Testis (tissue), 3 donors: ENCODE measurements around the gene RPTOR. TPM values are rescaled to one million over a fixed set of nuclear protein-coding genes. Genes with fewer than 3 reads are reported as not detected.

ENCODE experiments used
- DNase-seq: peaks from one replicate; pipeline ENCODE4 v3.0.0-alpha.2; 2019
- H3K27ac ChIP-seq, 2 donors: fragments of 200-600 bp; sonication (generic); one replicate each; pipeline ENCODE4 v1.5.1; 2019
- H3K27me3 ChIP-seq: fragments of 200-600 bp; sonication (generic); one replicate; pipeline ENCODE4 v1.5.1; 2019
- H3K36me3 ChIP-seq: fragments of 200-600 bp; sonication (generic); one replicate; pipeline ENCODE4 v1.5.1; 2017; ENCODE audit warnings: low read depth; ENCODE audit errors: missing control alignments
- H3K4me1 ChIP-seq: fragments of 200-600 bp; sonication (generic); one replicate; pipeline ENCODE4 v1.5.1; 2019
- H3K4me3 ChIP-seq, 2 donors: fragments of 200-600 bp; sonication (generic); one replicate each; pipeline ENCODE4 v1.5.1; 2017 to 2019
- H3K9me3 ChIP-seq: fragments of 200-600 bp; sonication (generic); one replicate; pipeline ENCODE4 v1.5.1; 2017
- POLR2A ChIP-seq: fragments of 450-650 bp; IDR thresholded peaks from one replicate; pipeline ENCODE4 v1.6.1; 2017; ENCODE audit warnings: antibody characterized with exemption, mild to moderate bottlenecking, moderate library complexity
- WGBS, 2 donors: methylation state at CpG; one replicate each; pipeline ENCODE4 v1.1.5; 2018; 5-methylcytosine and 5-hydroxymethylcytosine counted together
- intact Hi-C: fragments of 100-400 bp; cut with DNase I; formaldehyde crosslinking; loops from one replicate; pipeline ENCODE4 v1.15.1; 2023; ENCODE audit warnings: low total_unique reads
- polyA plus RNA-seq: library from polyadenylated mRNA; stranded (reverse); fragments of 350-450 nt; fragmentation: Illumina TruSeq; extraction: RNeasy Lipid Tissue Mini Kit (QIAGEN cat#74804); gene quantifications from one replicate; pipeline ENCODE4 v1.2.3, GENCODE V29; 2014; ENCODE audit warnings: low read depth, low replicate concordance; ENCODE audit not compliant: insufficient read depth
- total RNA-seq, 2 donors: library from RNA; depleted of rRNA; stranded (reverse); fragments of >200 nt; gene quantifications; one replicate each; pipeline ENCODE4 v1.2.3, GENCODE V29; 2016
- TF ChIP-seq, protein P1 (sequence below), 3 experiments: fragments of 450-650 bp in 2 of 3; fragments of 200-600 bp in 1 of 3; sonication (generic) in 1 of 3; IDR thresholded peaks; one replicate each; pipeline ENCODE4 v1.5.1; 2016 to 2019; ENCODE audit warnings: antibody characterized with exemption in 3 of 3, mild to moderate bottlenecking in 2 of 3, moderate library complexity in 1 of 3

Gene RPTOR
- total and polyA plus RNA-seq, 3 donors from 2014 or later: 21.8 to 68.3 (median 56.6) TPM

DNA sequence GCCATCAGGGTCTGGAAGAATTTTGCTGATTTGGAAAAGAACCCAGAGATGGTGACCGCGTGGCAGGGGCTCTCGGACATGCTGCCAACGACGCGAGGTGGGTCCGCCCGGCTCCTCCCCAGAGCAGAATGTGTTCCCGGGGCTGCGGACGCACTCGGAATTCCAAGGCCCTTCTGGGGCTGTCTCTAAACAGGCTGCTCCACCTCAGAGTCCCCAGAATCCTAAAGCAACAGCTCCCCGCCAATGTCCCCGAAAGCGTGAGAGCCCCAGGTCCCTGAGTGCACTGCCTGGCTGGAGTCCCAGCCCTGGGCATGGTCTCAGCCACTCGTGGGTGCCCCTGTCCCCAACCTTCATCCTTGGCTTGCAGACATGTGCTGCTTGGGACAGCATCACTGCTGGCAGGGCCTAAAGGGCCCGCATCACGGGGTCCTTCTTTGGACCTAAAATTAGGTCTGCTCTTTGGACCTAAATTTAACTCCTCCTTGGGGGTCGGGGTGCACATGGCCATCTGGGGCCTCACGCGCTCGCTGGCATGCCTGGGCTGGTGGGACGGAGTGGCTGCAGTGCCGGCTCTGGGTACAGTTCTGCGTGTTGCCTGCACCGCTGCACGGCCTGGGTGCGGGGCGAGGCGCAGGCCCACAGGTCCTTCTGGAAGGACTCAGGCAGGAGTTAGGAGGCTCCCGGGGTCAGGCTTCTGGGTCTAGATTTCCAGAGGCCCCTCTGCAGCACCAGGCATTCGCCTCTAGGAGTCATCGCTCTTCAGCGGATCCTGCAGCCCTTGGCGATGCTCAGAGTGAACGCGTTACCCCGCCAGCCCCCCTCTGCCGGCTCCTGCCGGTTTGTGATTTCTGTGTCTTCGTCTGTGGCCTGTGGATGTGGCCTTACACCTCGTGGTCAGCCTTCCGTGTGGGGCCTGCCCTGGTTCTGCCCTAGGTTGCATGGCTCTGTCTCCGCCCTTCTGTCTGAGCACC is 405.1 kb downstream of the RPTOR start:
- no peak for TF ChIP-seq POLR2A
- TF ChIP-seq, protein P1, sequence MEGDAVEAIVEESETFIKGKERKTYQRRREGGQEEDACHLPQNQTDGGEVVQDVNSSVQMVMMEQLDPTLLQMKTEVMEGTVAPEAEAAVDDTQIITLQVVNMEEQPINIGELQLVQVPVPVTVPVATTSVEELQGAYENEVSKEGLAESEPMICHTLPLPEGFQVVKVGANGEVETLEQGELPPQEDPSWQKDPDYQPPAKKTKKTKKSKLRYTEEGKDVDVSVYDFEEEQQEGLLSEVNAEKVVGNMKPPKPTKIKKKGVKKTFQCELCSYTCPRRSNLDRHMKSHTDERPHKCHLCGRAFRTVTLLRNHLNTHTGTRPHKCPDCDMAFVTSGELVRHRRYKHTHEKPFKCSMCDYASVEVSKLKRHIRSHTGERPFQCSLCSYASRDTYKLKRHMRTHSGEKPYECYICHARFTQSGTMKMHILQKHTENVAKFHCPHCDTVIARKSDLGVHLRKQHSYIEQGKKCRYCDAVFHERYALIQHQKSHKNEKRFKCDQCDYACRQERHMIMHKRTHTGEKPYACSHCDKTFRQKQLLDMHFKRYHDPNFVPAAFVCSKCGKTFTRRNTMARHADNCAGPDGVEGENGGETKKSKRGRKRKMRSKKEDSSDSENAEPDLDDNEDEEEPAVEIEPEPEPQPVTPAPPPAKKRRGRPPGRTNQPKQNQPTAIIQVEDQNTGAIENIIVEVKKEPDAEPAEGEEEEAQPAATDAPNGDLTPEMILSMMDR (IDR thresholded peaks at IDR 0.05): no peak
- DNase-seq: no peak
- Histone ChIP-seq H3K4me1 (no peaks in the 10 kb centered on the region), H3K27me3 (no peaks in the 10 kb centered on the region), H3K36me3 (no peaks in the 10 kb centered on the region), H3K27ac (no peak overlapping the region), H3K9me3 (no peaks in the 10 kb centered on the region), H3K4me3 (no peak overlapping the region)
- intact Hi-C loops: no loop called here
- 89 to 92% methylated on average over 19 to 44 of the region's 44 CpGs for WGBS, 2 donors

DNA sequence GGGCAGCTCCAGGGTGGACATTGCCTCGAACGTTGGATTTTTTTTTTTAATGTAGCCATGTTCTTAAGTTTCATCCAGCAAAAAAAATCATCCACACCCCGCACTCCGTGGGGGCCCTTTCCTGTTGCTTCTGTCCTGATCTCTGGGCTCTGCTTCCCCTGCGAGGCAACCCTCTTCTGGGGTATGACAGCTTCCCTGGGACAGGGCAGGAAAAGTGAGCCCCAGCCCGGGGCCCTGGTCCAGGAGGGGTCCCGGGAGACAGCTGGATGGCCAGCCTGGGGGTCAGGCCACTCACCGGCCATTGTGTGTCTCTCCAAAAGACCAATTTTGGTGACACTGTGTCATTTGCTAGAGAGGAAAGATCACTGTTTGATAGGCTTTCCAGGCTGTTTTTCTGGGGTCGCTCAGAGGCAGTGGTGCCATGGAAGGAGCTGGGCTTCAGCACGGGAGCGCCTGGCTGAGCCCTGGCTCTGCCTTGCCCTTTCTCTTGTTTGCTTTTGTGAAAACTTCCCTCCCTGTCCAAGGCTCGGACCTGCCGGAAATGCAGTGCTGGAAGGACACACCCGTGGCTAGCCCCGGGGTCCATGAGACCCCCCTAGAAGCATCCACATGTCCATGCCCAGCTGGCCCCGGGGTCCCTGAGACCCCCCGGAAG is 406.0 kb downstream of the RPTOR start:
- H3K9me3 ChIP-seq: no peaks in the 10 kb centered on the region
- 91 to 93% methylated on average over 17 of the region's 17 CpGs for WGBS, 2 donors
- no peak for DNase-seq
- H3K4me3 ChIP-seq: no peak overlapping the region
- H3K36me3 ChIP-seq: no peaks in the 10 kb centered on the region
- H3K4me1 ChIP-seq: no peaks in the 10 kb centered on the region
- intact Hi-C loops: no loop called here
- TF ChIP-seq, protein P1 (IDR thresholded peaks at IDR 0.05): no peak
- no peak for TF ChIP-seq POLR2A
- H3K27ac ChIP-seq: no peak overlapping the region
- H3K27me3 ChIP-seq: no peaks in the 10 kb centered on the region

DNA sequence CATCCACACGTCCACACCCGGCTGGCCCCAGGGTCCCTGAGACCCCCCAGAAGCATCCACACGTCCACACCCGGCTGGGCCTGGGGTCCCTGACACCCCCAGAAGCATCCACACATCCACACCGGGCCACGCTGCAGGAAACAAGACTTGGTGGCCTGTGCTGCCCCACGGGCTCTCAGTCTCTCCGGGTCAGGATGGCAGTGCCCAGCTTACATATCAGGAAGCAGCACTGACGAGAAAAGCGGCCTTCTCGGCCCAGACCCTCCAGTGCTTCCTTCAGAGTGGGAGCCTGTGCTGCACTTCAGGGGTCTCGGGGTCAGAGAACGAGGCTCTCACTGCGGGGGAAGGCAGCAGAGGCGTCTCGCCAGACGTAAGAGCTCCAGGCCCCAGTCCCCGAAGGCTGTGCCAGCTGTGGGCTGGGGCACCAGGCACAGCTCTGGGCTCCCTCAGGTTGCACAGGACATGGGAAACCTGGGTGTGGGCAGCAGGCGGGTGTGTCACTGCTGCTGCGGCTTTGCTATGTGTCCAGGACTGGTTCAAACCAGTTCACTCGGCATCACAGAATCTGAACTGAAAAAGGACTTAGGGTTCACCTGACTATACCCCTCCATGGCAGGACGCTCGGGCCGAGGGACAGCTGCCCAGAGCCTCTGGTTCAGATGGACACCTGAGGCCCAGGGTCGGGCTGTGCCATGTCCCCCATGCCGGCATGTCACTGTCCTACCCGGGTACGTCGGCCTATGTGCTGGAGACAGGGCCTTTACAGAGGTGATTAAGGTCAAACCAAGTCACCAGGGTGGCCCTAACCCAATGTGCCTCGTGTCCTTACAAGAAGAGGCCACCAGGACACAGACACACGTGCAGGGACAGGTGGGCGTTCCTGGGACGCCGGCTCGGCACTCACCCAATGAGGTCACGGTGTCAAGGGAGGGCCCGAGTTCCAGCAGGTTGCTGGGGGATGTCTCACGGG is 406.8 kb downstream of the RPTOR start:
- intact Hi-C loops: no loop called here
- H3K9me3 ChIP-seq: no peaks in the 10 kb centered on the region
- no peaks in the 10 kb centered on the region for H3K36me3 ChIP-seq
- H3K27ac ChIP-seq: no peak overlapping the region
- no peak overlapping the region for H3K4me3 ChIP-seq
- H3K27me3 ChIP-seq: no peaks in the 10 kb centered on the region
- no peaks in the 10 kb centered on the region for H3K4me1 ChIP-seq
- WGBS, 2 donors: 88 to 93% methylated on average over 6 to 38 of the region's 38 CpGs
- TF ChIP-seq POLR2A: no peak
- TF ChIP-seq, protein P1 (IDR thresholded peaks at IDR 0.05): no peak
- no peak for DNase-seq

DNA sequence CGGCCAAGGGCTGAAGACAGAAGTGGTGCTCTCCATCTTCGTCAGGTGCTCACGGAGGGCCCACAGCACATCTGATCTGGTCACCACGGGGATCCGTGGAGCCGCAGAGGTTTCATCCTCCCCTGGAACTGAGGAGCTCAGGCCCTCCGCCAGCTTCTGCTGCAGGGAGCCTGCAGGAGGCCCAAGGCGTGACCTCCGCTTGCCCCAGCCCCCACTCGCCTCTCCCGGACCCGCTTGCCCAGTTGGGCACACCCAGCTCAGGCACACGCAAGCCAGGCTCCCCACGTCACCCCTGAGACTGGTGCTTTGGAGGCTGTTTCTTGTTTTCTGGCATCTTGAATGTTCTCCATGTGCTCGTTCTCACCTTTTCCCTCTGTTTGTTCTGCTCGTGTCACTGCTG is 407.7 kb downstream of the RPTOR start:
- Histone ChIP-seq H3K4me3 (no peak overlapping the region), H3K36me3 (no peaks in the 10 kb centered on the region), H3K27ac (no peak overlapping the region), H3K4me1 (no peaks in the 10 kb centered on the region), H3K9me3 (no peaks in the 10 kb centered on the region), H3K27me3 (no peaks in the 10 kb centered on the region)
- DNase-seq: no peak
- TF ChIP-seq, protein P1 (IDR thresholded peaks at IDR 0.05): no peak
- no peak for TF ChIP-seq POLR2A
- intact Hi-C loops: no loop called here
- 94 to 95% methylated on average over 10 to 16 of the region's 16 CpGs for WGBS, 2 donors
